HFFc6 (cell line): ENCODE results near the gene UGT1A7. TPM values are rescaled to one million over a fixed set of nuclear protein-coding genes. Genes with fewer than 3 reads are reported as not detected.
"Not testable (repeated sequence)": the region's sequence is repeated elsewhere in the genome, so short reads cannot be mapped to it uniquely, and the experiment has no call there.

ENCODE experiments used
- DNase-seq: peaks from one replicate; pipeline ENCODE4 v3.0.0-alpha.2; 2018
- H3K27ac Mint-ChIP-seq: 2 replicates; pipeline ENCODE4 v1.8.0; 2020; ENCODE audit warnings: mild to moderate bottlenecking, mixed read lengths
- H3K27me3 Mint-ChIP-seq: 2 replicates; pipeline ENCODE4 v1.8.0; 2021; ENCODE audit warnings: mild to moderate bottlenecking, moderate library complexity, mixed read lengths; ENCODE audit not compliant: insufficient read depth
- H3K36me3 Mint-ChIP-seq: 2 replicates; pipeline ENCODE4 v1.8.0; 2021; ENCODE audit warnings: low read depth, mixed read lengths
- H3K4me1 Mint-ChIP-seq: 2 replicates; pipeline ENCODE4 v1.8.0; 2020; ENCODE audit warnings: low read depth, mixed read lengths
- H3K4me3 Mint-ChIP-seq: 2 replicates; pipeline ENCODE4 v1.8.0; 2020; ENCODE audit warnings: mild to moderate bottlenecking, moderate library complexity, mixed read lengths
- H3K9me3 Mint-ChIP-seq: 2 replicates; pipeline ENCODE4 v1.8.0; 2020; ENCODE audit warnings: mild to moderate bottlenecking, mixed read lengths
- CTCF ChIP-seq: fragments of 200-600 bp; sonication (generic); IDR thresholded peaks from 2 replicates; pipeline ENCODE4 v1.5.0; 2021; ENCODE audit warnings: antibody characterized with exemption, mild to moderate bottlenecking
- total RNA-seq, 6 experiments: library from RNA; stranded (reverse); fragmentation: NEBNext Ultra II Directional; extraction: Animal tissue kit (Norgen Biotek cat#: 25700); gene quantifications; 2 replicates in 1 of 6; 3 replicates in 5 of 6; pipeline ENCODE4 v1.2.3, GENCODE V29; 2021

Gene UGT1A7
- total RNA-seq, 6 experiments from 2014 or later: not detected

GRCh38 chr2:233650981-233651380 is 30.7 kb upstream of the UGT1A7 start:
- peaks cover 4% of the 10 kb centered on the region; the same call in 1 of the 2 replicates for H3K27me3 Mint-ChIP-seq
- no peaks in the 10 kb centered on the region for H3K4me1 Mint-ChIP-seq
- no peak overlapping the region for H3K4me3 Mint-ChIP-seq
- no peak for TF ChIP-seq CTCF
- peaks cover 22% of the 10 kb centered on the region for H3K9me3 Mint-ChIP-seq
- no peaks in the 10 kb centered on the region; the same call in 1 of the 2 replicates for H3K36me3 Mint-ChIP-seq
- H3K27ac Mint-ChIP-seq: no peak overlapping the region
- DNase-seq: no peak

GRCh38 chr2:233651430-233651829 is 30.3 kb upstream of the UGT1A7 start:
- TF ChIP-seq CTCF: no peak
- Mint-ChIP-seq H3K36me3 (no peaks in the 10 kb centered on the region; the same call in 1 of the 2 replicates), H3K9me3 (peaks cover 18% of the 10 kb centered on the region)

GRCh38 chr2:233654501-233654900 is 27.2 kb upstream of the UGT1A7 start:
- Mint-ChIP-seq H3K4me3 (no peak overlapping the region), H3K36me3 (no peaks in the 10 kb centered on the region), H3K4me1 (no peaks in the 10 kb centered on the region), H3K9me3 (no peaks in the 10 kb centered on the region), H3K27ac (no peak overlapping the region), H3K27me3 (no peaks in the 10 kb centered on the region; the same call in 1 of the 2 replicates)
- no peak for DNase-seq
- TF ChIP-seq CTCF: no peak

More at GRCh38 chr2:233651430-233651829, 30.3 kb upstream of the UGT1A7 start:
- no peak overlapping the region for H3K27ac Mint-ChIP-seq
- H3K4me1 Mint-ChIP-seq: no peaks in the 10 kb centered on the region
- H3K4me3 Mint-ChIP-seq: no peak overlapping the region
- no peak for DNase-seq
- H3K27me3 Mint-ChIP-seq: peaks cover 4% of the 10 kb centered on the region; the same call in 1 of the 2 replicates

GRCh38 chr2:233655043-233655442 is 26.7 kb upstream of the UGT1A7 start:
- TF ChIP-seq CTCF: no peak
- Mint-ChIP-seq H3K27ac (no peak overlapping the region), H3K4me3 (no peak overlapping the region), H3K27me3 (no peaks in the 10 kb centered on the region; the same call in 1 of the 2 replicates), H3K4me1 (no peaks in the 10 kb centered on the region), H3K9me3 (no peaks in the 10 kb centered on the region), H3K36me3 (no peaks in the 10 kb centered on the region)
- no peak for DNase-seq

GRCh38 chr2:233655943-233656342 is 25.8 kb upstream of the UGT1A7 start:
- H3K4me1 Mint-ChIP-seq, H3K4me3 Mint-ChIP-seq, H3K36me3 Mint-ChIP-seq, DNase-seq, H3K9me3 Mint-ChIP-seq, H3K27me3 Mint-ChIP-seq, H3K27ac Mint-ChIP-seq: not testable (repeated sequence)

GRCh38 chr2:233656443-233656842 is 25.3 kb upstream of the UGT1A7 start:
- H3K4me3 Mint-ChIP-seq: no peak overlapping the region
- no peak for DNase-seq
- H3K4me1 Mint-ChIP-seq: no peaks in the 10 kb centered on the region

More at GRCh38 chr2:233656443-233656842, 25.3 kb upstream of the UGT1A7 start:
- no peaks in the 10 kb centered on the region; the same call in 1 of the 2 replicates for H3K27me3 Mint-ChIP-seq
- no peak for TF ChIP-seq CTCF
- H3K9me3 Mint-ChIP-seq: peaks cover 4% of the 10 kb centered on the region; the same call in 1 of the 2 replicates
- no peak overlapping the region for H3K27ac Mint-ChIP-seq
- H3K36me3 Mint-ChIP-seq: no peaks in the 10 kb centered on the region
